Lung microvascular endothelial cell (primary cell): ENCODE measurements around the gene MOB2. TPM values are rescaled to one million over a fixed set of nuclear protein-coding genes. Genes with fewer than 3 reads are reported as not detected.

Source experiments
- DNase-seq, 2 donors: peaks; one replicate each; pipeline versions ENCODE4 v3.0.0 to v3.0.0-alpha.2; 2010; ENCODE audit warnings: low read depth in 2 of 2
- total RNA-seq: library from RNA; depleted of rRNA; stranded (reverse); fragments of >200 nt; gene quantifications from 2 replicates; pipeline ENCODE4 v1.2.1, GENCODE V29; 2014

MOB2 gene
- total RNA-seq, 1 donor from 2014 or later = 46.0 TPM

DNA sequence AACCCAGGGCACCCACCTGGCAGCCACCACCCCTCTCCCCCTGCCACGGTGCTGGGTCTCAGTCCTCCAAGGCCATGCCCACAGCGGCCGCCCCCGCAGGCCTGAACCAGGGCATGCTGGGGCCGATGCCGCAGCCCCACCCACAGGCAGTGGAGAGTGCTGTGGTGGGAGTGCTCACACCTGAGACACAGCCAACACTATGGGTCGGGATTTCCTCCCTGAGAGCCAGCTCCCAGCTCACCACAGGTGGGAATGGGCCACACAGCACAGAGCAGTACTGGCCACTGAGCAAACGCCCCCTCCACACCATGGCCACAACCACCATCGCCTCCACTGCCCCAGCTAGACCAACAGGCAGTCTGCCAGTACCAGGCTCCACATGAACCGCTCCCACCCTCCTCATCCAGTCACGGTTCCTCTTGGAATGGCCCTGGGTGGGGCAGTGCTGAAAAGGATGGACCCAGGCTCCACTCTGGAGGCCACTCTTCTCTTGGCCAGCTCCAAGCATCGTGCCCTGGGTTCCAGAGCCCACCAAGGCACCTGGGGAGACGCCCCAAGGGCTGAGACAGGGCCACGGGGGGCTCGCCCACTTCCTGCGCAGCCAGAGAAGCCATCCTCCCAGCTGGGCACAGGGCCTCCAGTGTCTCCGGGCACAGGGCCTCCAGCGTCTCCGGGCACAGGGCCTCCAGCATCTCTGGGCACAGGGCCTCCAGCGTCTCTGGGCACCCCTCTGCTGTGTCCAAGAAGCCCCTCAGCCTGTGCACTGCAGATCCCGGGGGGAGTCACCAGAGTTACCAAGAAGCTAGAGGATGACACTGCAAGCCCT is 14.2 kb downstream of the MOB2 start:
- no peak for DNase-seq

DNA sequence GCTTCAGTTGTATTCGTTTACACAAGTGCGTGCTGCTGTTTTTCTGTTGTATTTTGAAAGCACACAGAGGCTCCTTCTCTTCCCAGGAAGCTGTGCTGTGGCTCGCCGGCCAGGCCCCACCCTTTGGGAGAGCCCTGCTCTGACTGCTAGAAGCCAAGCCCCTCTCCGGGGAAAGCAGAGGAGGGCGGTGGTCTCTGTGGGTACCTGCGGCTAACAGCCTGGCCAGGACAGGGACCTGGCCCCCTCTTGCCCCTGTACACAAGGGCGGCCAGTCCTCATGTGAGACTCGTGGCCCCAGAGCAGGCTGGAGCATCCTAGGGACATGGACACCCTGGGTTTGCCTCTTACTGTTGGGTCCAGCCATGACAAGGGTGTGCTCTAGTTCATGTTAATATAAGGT is 14.8 kb downstream of the MOB2 start:
- no peak for DNase-seq

DNA sequence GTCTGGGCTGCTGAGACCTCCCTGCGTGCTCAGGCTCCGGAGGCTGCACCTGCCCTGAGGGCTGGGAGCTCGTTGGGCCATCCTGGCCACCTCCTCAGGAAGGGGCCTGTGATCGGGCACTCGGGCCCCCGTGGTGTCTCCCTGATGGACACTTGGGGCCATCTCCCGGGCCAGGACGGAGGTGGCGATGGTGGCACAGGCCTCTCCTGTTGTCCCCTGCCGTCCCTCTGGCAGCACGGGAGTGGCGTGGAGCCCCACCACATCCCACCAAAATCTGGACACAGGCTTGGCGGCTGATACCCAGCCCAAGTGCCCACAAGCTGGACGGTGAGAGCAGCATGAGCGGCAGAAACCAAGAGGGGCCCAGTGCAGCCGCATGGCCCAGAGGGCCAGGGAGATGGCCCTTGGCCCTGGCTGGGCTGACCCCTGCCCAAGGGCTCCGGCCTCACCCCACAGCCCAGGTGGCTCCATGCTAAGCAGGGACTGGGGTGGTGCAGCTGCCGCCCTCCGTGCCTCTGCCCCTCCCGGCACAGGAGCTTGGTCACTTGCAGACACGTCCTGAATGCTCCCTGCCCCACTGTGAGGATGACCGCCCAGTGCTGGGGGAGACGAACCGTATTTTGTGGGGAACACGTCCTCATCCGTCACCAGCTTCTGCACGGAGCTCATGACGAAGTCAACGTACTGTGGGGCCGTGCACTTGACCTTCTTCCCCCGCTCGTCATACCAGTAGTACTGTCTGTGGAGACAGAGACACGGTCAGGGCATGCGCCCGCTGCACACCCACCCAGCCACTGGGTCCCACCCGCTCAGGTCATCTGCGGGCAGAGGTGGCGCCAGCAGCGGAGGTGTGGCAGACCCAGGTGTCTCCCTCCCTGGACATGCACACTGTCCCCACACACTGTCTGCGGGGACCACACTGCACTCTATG is 15.6 kb downstream of the MOB2 start:
- DNase-seq = no peak

DNA sequence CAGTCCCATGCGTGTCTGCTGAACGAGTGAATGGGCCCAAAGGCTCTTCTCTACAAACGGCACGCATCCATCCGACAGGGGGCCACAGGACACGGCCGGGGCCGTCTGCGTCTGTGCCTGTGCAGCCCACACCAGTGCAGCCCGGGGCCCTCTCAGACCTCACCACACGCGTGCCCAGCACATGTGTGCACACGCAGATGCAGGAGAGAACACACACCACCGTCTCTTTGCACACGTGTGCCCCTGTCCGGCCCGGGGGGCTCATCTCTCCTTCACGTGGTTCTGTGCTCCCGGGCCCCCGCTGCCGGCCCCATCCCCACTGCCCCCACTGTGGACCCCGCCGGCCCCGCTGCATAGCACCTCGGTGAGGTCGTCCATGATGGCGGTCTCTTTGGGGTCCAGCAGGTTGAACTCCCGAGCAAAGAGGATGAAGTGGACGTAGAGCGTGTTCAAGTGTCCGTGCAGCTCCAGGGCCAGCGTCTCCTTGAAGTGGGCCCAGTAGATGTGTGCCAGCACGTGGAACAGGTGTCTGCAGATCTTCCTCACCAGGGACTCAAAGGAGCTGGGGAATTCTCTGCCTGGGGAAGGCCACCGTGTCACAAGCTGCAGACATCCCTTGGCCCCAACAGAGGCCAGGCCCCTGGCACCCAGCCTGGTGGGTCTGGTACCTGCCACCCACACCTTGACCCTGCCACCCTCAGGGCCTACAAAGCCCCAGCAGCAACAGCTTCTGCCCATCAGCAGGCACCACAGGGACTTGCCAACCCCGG is 16.5 kb downstream of the MOB2 start:
- no peak for DNase-seq

DNA sequence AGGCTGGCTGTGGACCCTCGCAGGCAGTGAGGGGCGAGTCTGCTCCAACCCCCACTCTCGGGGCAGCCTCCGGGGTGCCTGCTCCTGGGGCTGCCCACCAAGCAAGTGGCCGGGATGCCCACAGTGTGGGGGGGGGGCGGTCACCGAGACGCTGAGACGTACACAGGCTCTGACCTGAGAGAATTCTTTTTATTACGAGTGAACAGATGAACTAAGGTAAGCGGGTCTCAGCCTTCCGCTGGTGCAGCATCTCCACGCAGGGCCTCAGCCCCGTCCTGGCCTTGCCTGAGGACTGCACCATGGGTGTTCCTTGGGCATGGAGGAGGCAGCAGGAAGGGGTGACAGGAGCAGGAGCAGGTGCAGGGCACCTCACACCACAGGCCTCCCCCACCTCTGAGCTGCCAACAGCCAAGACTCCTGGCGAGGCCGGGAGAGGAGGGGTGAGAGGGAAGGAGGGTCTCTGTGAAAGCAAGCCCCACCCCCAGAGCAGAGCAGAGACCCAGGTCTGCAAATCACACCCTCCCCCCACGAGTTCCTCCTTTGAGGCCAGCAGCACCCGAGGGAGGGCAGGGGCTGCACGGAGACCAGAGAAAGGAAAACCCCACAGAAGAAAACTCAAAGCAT is 17.2 kb downstream of the MOB2 start:
- DNase-seq = no peak

DNA sequence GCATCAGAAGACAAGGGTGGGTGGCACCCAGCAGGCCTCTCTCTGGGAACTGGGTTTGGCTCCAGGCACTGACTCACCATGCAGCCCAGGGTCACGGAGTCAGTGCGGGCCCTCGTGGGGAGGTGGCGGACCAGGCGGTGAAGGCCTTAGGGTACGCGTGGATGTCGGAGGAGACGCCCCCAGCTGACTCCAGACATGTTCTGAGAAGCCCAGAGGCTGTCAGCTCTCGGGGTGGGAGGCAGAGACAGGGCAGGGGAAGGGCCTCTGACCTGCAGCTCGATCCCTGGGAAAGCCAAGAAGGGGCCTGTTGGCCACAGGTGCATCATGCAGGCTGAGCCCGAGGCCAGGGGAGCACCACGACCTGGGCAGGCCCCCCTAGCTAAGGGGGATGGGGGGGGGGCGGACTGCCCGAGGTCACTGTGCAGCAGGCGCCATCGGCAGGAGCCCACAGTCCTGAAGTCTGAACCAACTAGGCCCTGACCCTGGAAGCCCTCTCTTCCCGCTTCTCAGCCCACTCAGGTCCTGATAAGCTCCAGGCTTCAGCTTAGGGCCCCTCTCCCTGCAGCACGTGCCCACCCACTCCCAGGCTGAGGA is 18.0 kb downstream of the MOB2 start:
- no peak for DNase-seq

DNA sequence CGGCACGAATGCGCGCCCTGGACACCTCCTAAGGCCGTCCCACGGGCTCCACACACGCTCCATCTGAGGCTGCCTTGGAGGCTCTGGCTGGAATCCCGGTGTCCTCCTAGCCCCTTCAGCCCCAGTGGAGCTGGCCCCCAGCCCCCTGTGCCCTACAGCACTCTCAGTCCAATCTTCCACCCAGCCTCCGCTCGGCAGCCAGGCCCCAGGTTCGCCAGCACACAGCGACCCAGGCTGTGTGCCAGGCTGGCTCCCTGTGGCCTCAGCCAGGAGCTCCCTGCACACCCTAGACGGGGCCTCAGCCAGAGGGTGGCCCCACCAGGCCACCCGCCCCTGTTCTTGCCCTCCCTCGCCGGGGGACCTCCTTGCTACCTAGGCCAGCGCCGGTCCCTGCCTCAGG is 18.6 kb downstream of the MOB2 start:
- DNase-seq = no peak

DNA sequence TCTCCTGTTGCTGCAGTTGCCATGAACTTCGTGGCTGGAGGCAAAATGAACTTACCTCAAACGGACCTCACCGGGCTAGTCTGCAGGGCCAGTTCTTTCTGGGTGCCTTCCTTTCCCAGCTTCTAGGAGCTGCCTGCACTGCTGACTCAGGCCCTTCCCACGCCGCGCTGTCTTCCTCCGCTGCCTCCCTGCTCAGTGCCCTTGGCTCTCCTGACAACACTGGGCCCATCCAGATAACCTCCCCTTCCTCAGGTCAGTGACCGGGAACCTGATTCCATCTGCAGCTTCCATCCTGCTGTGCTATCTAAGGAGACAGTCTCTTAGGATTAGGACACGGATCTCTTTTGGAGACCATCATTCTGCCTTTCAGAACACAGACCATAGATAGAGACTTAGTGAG is 19.3 kb downstream of the MOB2 start:
- DNase-seq = no peak

DNA sequence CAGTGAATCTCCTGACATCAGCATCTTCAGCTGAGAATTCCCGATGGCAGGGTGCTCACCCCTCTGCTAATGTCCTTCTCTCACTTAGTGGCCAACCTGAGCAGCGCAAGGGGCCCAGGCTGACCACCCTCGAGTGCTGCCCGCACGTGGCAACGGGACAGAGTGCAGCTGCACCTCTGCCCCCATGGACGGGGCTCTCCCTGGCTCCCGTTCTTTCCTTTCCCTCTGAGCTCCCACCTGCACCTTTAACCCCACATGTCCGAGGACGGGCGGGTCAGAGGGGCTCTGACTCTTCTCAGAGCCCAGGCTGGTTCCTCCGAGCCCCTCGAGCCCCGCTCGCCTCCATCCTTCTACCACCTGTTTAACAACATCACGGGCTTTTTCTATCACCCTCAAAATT is 19.8 kb downstream of the MOB2 start:
- no peak for DNase-seq

DNA sequence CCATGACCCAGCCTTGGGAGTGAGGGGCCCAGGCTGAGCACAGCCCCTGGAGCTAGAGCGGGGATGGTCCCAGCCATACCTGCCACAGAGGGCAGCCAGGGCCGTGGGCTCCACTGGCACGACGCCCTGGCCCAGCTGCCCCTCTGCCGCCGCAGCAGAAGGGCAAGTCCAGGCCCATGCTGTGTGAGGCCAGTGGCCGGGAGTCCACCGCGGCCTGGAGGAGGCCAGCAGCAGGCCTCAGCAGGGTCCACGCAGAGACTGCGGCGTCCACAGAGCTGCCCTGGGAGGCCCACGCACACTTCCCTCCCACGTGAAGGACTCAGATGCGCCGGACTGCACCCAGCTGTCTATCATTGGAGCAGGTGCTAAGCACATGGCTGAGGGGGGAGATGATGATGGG is 23.5 kb downstream of the MOB2 start:
- no peak for DNase-seq

DNA sequence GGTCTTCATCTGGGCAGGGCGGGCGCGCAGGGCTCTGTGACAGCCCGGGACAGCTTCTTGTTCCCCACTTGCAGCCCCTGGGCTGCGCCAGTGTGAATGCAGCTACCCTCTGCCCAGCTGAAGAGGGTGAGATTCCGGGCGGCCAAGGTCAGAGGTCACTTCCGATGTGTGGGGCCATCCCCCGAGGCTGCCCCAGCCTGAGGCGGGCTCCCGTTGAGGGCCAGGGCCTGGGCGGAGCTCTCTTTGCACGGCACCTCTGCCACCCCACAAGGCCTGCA is 23.9 kb downstream of the MOB2 start:
- DNase-seq = no peak

DNA sequence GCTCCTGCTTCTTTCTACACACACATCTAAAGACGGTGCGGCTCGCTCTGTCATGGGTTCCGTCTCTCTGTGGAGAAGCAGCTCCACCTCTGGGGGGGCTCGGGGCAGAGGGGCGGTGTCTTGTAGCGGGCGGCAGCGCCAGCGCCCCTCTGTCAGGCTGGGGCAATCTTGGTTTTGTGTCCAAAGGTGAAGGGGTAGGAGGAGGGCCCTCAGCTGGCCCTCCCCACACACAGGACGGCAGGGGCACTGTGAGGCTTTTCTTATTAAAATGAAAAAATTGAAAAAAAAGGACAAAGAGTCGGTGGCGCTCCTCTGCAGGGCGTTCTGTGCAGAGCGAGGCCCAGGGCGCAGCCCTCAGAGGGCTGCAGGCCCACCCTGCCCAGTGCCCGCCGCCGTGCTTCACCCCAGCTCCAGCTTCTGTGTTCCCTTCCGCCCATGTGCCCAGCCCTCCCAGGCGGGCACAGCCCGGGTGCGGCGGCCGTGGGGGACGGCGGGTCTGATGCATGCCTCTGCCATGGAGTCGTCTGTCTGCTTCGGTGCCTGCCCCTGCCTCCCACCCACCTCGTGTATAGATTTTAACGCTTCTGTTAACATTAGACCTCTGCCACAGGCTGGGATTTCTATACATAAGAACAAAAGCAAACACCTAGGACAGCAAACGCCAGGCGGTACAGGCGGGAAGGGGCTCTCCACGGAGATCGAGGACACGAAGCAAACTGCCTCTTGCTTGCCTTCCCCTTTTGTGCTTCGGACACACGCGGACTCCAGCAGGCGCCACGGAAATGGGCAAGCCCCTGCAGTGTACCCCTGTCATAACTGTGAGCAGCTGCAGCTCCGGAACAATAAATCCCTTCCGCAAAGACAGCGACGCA is 24.5 kb downstream of the MOB2 start:
- no peak for DNase-seq

DNA sequence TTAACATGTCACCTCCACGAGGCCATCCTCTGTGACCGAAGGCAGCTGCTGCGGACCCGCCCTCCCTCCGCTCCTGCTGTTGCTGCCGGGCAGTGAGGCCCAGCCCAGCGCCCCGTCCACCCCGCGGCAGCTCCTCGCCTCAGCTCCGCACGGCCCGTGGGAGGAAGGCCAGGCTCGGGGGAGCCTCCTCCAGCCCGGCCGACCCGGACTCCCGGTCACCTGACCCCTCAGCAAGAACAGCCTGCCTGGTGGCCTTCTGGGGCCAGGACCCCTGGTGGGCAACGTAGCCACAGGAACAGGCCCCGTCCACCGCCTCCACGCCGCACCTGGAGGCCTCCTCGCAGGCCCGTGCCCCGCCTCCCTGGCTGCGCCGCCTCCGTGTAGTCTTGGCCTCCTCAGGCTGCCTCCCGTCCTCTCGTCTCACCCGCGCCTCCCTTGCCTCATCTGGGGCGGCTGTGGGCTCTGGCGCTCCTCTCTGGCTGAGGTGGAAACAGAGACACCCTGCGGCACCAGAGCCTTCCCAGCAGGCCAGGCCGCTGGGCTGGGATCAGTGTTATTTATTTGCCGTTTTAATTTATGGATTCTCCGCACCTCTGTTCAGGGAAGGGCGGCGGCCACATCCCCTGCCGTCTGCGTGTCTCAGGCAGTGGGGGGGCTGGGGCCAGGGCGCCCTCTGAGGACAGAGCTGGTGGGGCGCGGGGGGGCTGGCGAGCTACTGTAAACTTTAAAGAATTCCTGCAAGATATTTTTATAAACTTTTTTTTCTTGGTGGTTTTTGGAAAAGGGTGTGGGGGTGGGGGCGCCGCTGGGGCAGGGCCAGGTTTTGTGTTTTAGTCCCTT is 25.4 kb downstream of the MOB2 start:
- DNase-seq = no peak

DNA sequence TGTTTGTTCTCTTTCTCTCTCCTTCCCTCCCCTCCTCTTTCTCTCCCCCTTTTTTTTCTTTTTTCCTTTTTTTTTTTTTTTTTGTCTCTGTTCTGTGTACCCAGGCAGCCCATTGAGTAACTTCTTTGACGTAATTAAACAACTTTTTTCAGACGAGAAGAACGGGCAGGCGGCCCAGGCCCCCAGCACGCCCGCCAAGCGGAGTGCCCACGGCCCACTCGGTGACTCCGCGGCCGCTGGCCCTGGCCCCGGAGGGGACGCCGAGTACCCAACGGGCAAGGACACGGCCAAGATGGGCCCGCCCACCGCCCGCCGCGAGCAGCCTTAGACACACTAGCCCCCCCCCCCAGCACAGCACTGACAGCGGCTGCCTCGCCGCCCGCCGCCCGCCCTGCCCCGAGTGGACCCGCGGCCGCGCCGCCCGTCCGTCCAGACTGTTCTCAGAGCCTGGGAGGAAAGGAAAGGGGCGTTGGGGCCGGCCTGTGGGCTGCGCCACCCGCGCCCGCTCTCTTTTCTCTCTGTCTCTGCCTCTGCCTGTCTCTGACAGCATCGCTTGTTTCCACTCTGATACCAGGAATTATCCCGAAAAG is 26.1 kb downstream of the MOB2 start:
- no peak for DNase-seq

DNA sequence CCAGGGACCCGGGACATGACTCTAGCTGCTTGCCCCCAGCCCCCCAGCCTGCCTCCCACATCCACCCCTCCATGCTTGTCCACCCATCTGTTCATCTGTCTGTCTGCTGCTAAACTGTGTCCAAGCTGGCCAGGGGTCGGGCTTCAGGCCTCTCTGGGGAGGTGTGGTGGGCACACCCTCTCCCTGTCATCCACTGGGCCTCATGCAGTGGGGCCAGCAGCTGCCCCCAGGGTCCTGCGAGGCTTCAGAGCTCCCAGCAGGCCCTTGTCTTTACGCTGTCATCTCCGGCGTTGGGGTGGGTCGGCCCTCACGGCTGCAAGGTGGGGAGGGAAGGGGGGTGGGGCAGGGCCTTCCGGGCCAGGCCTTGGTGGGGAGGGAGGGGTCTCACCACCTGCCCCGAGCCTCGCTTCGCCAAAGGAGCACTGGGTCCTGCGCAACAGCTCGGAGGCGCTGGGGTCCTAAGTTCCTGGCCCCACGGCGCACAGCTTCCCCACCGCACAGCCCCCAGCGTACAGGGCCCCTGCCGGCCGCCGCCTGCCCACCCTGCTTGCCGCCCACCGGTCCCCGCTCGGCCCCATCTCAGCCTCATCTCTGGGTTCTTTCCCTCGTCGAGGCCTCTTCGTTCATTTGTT is 26.7 kb downstream of the MOB2 start:
- DNase-seq = no peak

DNA sequence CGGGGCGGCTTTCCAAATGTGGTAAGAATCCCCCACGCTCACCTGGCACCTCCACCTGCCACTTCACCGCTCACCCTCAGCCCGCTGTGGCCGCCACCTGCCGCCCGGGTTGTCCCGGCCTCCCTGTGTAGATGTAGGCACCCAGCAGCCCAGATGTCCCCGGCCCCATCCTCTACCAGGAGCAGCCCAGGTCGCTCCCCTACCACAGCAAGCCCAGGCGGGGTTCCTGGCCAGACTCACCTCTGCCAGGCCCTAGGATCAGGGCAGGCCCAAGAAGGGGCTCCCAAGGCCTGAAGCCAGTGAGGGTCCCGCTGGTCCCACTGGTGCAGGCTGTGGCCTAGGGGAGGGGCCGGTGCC is 27.4 kb downstream of the MOB2 start:
- no peak for DNase-seq

DNA sequence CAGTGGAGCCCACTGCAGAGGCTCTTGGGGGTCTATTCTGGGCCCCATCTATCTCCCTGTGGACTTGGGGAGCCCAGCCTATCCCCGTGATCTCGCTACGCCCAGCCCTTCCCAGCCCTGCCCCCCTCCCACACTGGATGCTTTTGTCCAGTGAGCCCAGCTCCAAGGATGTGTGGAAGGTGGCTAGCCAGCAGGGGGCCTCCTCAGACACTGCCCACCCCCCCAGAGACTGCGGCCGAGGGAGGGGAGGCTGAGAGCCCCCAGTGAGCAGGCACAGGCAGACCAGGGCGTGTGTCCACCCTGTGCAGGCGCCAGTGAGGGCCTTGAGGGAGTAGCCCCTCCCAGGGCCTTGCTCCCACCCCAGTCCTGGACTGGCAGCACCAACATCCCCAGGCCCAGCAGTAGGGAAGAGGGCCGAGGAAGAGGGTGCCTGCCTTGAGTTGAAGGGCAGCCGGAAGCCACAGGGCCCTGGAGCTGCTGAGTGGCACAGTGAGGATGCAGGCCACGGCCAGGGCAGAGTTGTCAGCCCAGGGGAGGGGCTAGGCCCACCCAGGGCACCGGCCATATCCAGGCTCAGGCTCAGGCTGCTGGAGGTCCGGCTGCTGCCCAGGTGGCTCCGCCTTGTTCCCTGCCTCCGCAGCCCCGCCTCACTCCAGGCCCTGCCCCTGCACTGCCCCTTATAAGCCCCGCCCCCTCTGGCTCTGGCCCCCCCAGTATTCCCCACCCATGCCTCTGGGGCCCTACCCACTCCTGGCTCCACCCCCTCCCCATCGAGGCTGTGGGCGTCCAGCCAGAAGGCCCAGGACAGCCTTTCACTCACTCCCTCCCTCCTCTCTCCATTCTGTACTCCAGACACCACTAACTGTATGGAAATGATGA is 28.0 kb downstream of the MOB2 start:
- peak in 1 of 2 donors; percentile 22 for DNase-seq

DNA sequence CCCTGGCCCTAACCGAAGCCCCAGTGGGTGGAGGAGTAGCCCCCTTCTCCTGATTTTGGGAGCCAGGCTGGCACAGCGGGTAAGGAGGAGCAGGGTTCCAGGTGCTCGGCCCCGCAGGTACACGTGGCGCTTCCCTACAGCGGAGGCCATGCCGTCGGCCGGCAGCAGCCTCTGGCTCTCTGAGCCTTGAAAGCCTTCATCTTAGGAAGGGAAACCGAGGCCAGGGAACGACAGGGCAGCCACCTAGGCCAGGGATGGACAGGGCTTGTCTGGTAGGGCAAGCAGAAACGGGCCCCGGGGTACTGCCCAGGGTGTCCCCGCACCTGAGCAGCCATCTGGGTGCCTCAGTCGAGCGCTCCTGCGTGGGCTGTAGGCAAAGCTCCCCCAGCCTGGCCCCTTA is 28.7 kb downstream of the MOB2 start:
- no peak for DNase-seq
